ENCODE results near the gene TNS1. TPM values are rescaled to one million over a fixed set of nuclear protein-coding genes. Genes with fewer than 3 reads are reported as not detected.
A peak's percentile ranks its signal among the peaks of the same experiment; 100 is the strongest.

Gene TNS1
- total RNA-seq, 2 donors from 2014 or later: 0.80 to 16.8 TPM

- no peak for DNase-seq
Observed at GRCh38 chr2:217880287-217880889, 122.4 kb downstream of the TNS1 start.

GRCh38 chr2:217878915-217879590 lies 123.7 kb downstream of the TNS1 start:
- Mint-ChIP-seq H3K4me3 (no peak overlapping the region), H3K4me1 (no peaks in the 10 kb centered on the region), H3K36me3 (ENCODE audit: low read depth) (peaks cover 1% of the 10 kb centered on the region), H3K27me3 (peaks cover 25% of the 10 kb centered on the region), H3K27ac (no peak overlapping the region)
- no peaks in the 10 kb centered on the region for H3K9me3 ChIP-seq (ENCODE audit: control insufficient read depth, low read length, poor library complexity, severe bottlenecking)
- ATAC-seq: no peak
- no peak for DNase-seq

More at GRCh38 chr2:217880287-217880889, 122.4 kb downstream of the TNS1 start:
- Mint-ChIP-seq H3K36me3 (ENCODE audit: low read depth) (peaks cover 3% of the 10 kb centered on the region), H3K4me1 (no peaks in the 10 kb centered on the region), H3K4me3 (no peak overlapping the region), H3K27me3 (peaks cover 38% of the 10 kb centered on the region), H3K27ac (peak overlapping the region; percentile 39)
- no peak for ATAC-seq
- H3K9me3 ChIP-seq (ENCODE audit: control insufficient read depth, low read length, poor library complexity, severe bottlenecking): no peaks in the 10 kb centered on the region

GRCh38 chr2:217877866-217878265 lies 124.9 kb downstream of the TNS1 start:
- no peaks in the 10 kb centered on the region for H3K4me1 Mint-ChIP-seq
- H3K36me3 Mint-ChIP-seq (ENCODE audit: low read depth): no peaks in the 10 kb centered on the region
- H3K4me3 Mint-ChIP-seq: no peak overlapping the region
- H3K9me3 ChIP-seq (ENCODE audit: control insufficient read depth, low read length, poor library complexity, severe bottlenecking): no peaks in the 10 kb centered on the region
- H3K27ac Mint-ChIP-seq: no peak overlapping the region
- ATAC-seq (no peak), DNase-seq (no peak)
- peaks cover 23% of the 10 kb centered on the region for H3K27me3 Mint-ChIP-seq

- DNase-seq (no peak), ATAC-seq (no peak)
- no peaks in the 10 kb centered on the region for H3K36me3 Mint-ChIP-seq (ENCODE audit: low read depth)
- no peak overlapping the region for H3K27ac Mint-ChIP-seq
- H3K9me3 ChIP-seq (ENCODE audit: control insufficient read depth, low read length, poor library complexity, severe bottlenecking): no peaks in the 10 kb centered on the region
- no peak overlapping the region for H3K4me3 Mint-ChIP-seq
- no peaks in the 10 kb centered on the region for H3K4me1 Mint-ChIP-seq
- H3K27me3 Mint-ChIP-seq: peaks cover 27% of the 10 kb centered on the region
Observed at GRCh38 chr2:217876253-217876570, 126.6 kb downstream of the TNS1 start.

- Mint-ChIP-seq H3K4me3 (no peak overlapping the region), H3K36me3 (ENCODE audit: low read depth) (no peaks in the 10 kb centered on the region)
Observed at GRCh38 chr2:217875556-217876252, 127.1 kb downstream of the TNS1 start.

GRCh38 chr2:217875138-217875537 lies 127.7 kb downstream of the TNS1 start:
- peaks cover under 1% of the 10 kb centered on the region for H3K4me1 Mint-ChIP-seq
- H3K36me3 Mint-ChIP-seq (ENCODE audit: low read depth): no peaks in the 10 kb centered on the region
- DNase-seq (no peak), ATAC-seq (no peak)
- no peak overlapping the region for H3K4me3 Mint-ChIP-seq
- peaks cover 26% of the 10 kb centered on the region for H3K27me3 Mint-ChIP-seq
- H3K27ac Mint-ChIP-seq: no peak overlapping the region
- H3K9me3 ChIP-seq (ENCODE audit: control insufficient read depth, low read length, poor library complexity, severe bottlenecking): no peaks in the 10 kb centered on the region

More at GRCh38 chr2:217875556-217876252, 127.1 kb downstream of the TNS1 start:
- Mint-ChIP-seq H3K4me1 (no peaks in the 10 kb centered on the region), H3K27ac (no peak overlapping the region), H3K27me3 (peaks cover 26% of the 10 kb centered on the region)
- DNase-seq (no peak), ATAC-seq (no peak)
- no peaks in the 10 kb centered on the region for H3K9me3 ChIP-seq (ENCODE audit: control insufficient read depth, low read length, poor library complexity, severe bottlenecking)

- H3K27ac Mint-ChIP-seq: no peak overlapping the region
- no peak overlapping the region for H3K4me3 Mint-ChIP-seq
- H3K27me3 Mint-ChIP-seq: peaks cover 23% of the 10 kb centered on the region
- peaks cover 2% of the 10 kb centered on the region for H3K36me3 Mint-ChIP-seq (ENCODE audit: low read depth)
- H3K4me1 Mint-ChIP-seq: peaks cover 5% of the 10 kb centered on the region
- ATAC-seq (no peak), DNase-seq (no peak)
- H3K9me3 ChIP-seq (ENCODE audit: control insufficient read depth, low read length, poor library complexity, severe bottlenecking): no peaks in the 10 kb centered on the region
Observed at GRCh38 chr2:217873371-217873770, 129.4 kb downstream of the TNS1 start.

- DNase-seq (no peak), ATAC-seq (no peak)
- H3K4me1 Mint-ChIP-seq: peaks cover 5% of the 10 kb centered on the region
- peaks cover 23% of the 10 kb centered on the region for H3K27me3 Mint-ChIP-seq
- no peaks in the 10 kb centered on the region for H3K9me3 ChIP-seq (ENCODE audit: control insufficient read depth, low read length, poor library complexity, severe bottlenecking)
- H3K4me3 Mint-ChIP-seq: no peak overlapping the region
- H3K36me3 Mint-ChIP-seq (ENCODE audit: low read depth): peaks cover 2% of the 10 kb centered on the region
- H3K27ac Mint-ChIP-seq: no peak overlapping the region
Observed at GRCh38 chr2:217872319-217872718, 130.5 kb downstream of the TNS1 start.

GRCh38 chr2:217870528-217871011 lies 132.2 kb downstream of the TNS1 start:
- H3K9me3 ChIP-seq (ENCODE audit: control insufficient read depth, low read length, poor library complexity, severe bottlenecking): no peaks in the 10 kb centered on the region
- no peak for ATAC-seq

GRCh38 chr2:217868911-217869334 lies 133.9 kb downstream of the TNS1 start:
- no peaks in the 10 kb centered on the region for H3K9me3 ChIP-seq (ENCODE audit: control insufficient read depth, low read length, poor library complexity, severe bottlenecking)
- ATAC-seq (no peak), DNase-seq (no peak)
- peaks cover 5% of the 10 kb centered on the region for H3K4me1 Mint-ChIP-seq
- no peak overlapping the region for H3K27ac Mint-ChIP-seq
- H3K36me3 Mint-ChIP-seq (ENCODE audit: low read depth): peaks cover 2% of the 10 kb centered on the region
- no peak overlapping the region for H3K4me3 Mint-ChIP-seq
- H3K27me3 Mint-ChIP-seq: peaks cover 21% of the 10 kb centered on the region

More at GRCh38 chr2:217870528-217871011, 132.2 kb downstream of the TNS1 start:
- Mint-ChIP-seq H3K4me1 (peaks cover 5% of the 10 kb centered on the region), H3K27ac (no peak overlapping the region), H3K27me3 (peaks cover 19% of the 10 kb centered on the region), H3K36me3 (ENCODE audit: low read depth) (peaks cover 2% of the 10 kb centered on the region), H3K4me3 (no peak overlapping the region)
- DNase-seq: no peak

GRCh38 chr2:217868265-217868892 lies 134.4 kb downstream of the TNS1 start:
- ATAC-seq: no peak
- Mint-ChIP-seq H3K27me3 (peaks cover 23% of the 10 kb centered on the region), H3K4me3 (no peak overlapping the region), H3K27ac (no peak overlapping the region), H3K36me3 (ENCODE audit: low read depth) (peaks cover 2% of the 10 kb centered on the region), H3K4me1 (peaks cover 5% of the 10 kb centered on the region)
- no peak for DNase-seq
- H3K9me3 ChIP-seq (ENCODE audit: control insufficient read depth, low read length, poor library complexity, severe bottlenecking): no peaks in the 10 kb centered on the region

- Mint-ChIP-seq H3K36me3 (ENCODE audit: low read depth) (peaks cover 2% of the 10 kb centered on the region), H3K4me1 (peaks cover 5% of the 10 kb centered on the region), H3K4me3 (no peak overlapping the region), H3K27ac (no peak overlapping the region), H3K27me3 (peaks cover 27% of the 10 kb centered on the region)
- ATAC-seq: no peak
- DNase-seq: no peak
- no peaks in the 10 kb centered on the region for H3K9me3 ChIP-seq (ENCODE audit: control insufficient read depth, low read length, poor library complexity, severe bottlenecking)
Observed at GRCh38 chr2:217866457-217866856, 136.3 kb downstream of the TNS1 start.
